SK-N-SH treated with all-trans-retinoic acid at 6 μM for 48 hours (cell line): ENCODE data around the gene CYBC1.

ENCODE experiments used
- ATAC-seq: fragments of 200-7000 bp; cut with Tn5 transposase; 3 replicates; pipeline ENCODE4 v1.9.1; 2020; ENCODE audit warnings: mild to moderate bottlenecking, moderate library complexity
- ARNTL ChIP-seq: fragments of 450-650 bp; formaldehyde crosslinking; IDR thresholded peaks from 2 replicates; pipeline ENCODE4 v1.5.0; 2020; ENCODE audit warnings: low read depth, mild to moderate bottlenecking, moderate library complexity, borderline replicate concordance
- BACH2 ChIP-seq: fragments of 250-450 bp; sonication (Bioruptor Pico); IDR thresholded peaks from 2 replicates; pipeline ENCODE4 v1.9.0; 2021; ENCODE audit warnings: mild to moderate bottlenecking, borderline replicate concordance
- CSDC2 ChIP-seq: fragments of 250-450 bp; sonication (Bioruptor Pico); IDR thresholded peaks from 2 replicates; pipeline ENCODE4 v1.5.0; 2020; ENCODE audit warnings: mild to moderate bottlenecking, moderate library complexity
- ESRRG ChIP-seq: fragments of 250-450 bp; sonication (Bioruptor Pico); IDR thresholded peaks from 2 replicates; pipeline ENCODE4 v1.6.1; 2021; ENCODE audit warnings: mild to moderate bottlenecking
- GLIS3 ChIP-seq: fragments of 250-450 bp; sonication (Bioruptor Pico); IDR thresholded peaks from 2 replicates; pipeline ENCODE4 v1.5.0; 2020; ENCODE audit warnings: mild to moderate bottlenecking, moderate library complexity
- ISL1 ChIP-seq: fragments of 250-450 bp; sonication (Bioruptor Pico); IDR thresholded peaks from 2 replicates; pipeline ENCODE4 v2.1.2; 2022; ENCODE audit warnings: mild to moderate bottlenecking, moderate library complexity
- OSR1 ChIP-seq: fragments of 250-450 bp; sonication (Bioruptor Pico); IDR thresholded peaks from 2 replicates; pipeline ENCODE4 v1.8.0; 2022; ENCODE audit warnings: moderate library complexity, mild to moderate bottlenecking, inconsistent platforms
- PPARA ChIP-seq: fragments of 250-450 bp; sonication (Bioruptor Pico); IDR thresholded peaks from 2 replicates; pipeline ENCODE4 v1.5.0; 2020; ENCODE audit warnings: mild to moderate bottlenecking, borderline replicate concordance
- RARB ChIP-seq: fragments of 250-450 bp; sonication (Bioruptor Pico); IDR thresholded peaks from 2 replicates; pipeline ENCODE4 v1.8.0; 2021; ENCODE audit warnings: mild to moderate bottlenecking, moderate library complexity
- SNAI2 ChIP-seq: fragments of 250-450 bp; sonication (Bioruptor Pico); IDR thresholded peaks from 2 replicates; pipeline ENCODE4 v1.5.0; 2020; ENCODE audit warnings: mild to moderate bottlenecking, moderate library complexity
- TCF4 ChIP-seq: fragments of 250-450 bp; sonication (Bioruptor Pico); IDR thresholded peaks from 2 replicates; pipeline ENCODE4 v1.8.0; 2021; ENCODE audit warnings: mild to moderate bottlenecking, moderate library complexity, borderline replicate concordance
- ZC3H10 ChIP-seq: fragments of 250-450 bp; sonication (Bioruptor Pico); IDR thresholded peaks from 2 replicates; pipeline ENCODE4 v1.5.1; 2021; ENCODE audit warnings: mild to moderate bottlenecking, moderate library complexity
- ZFP30 ChIP-seq: fragments of 450-650 bp; formaldehyde crosslinking; IDR thresholded peaks from 2 replicates; pipeline ENCODE4 v1.5.0; 2022; ENCODE audit warnings: mild to moderate bottlenecking, moderate library complexity
- ZNF565 ChIP-seq: fragments of 450-650 bp; formaldehyde crosslinking; conservative IDR thresholded peaks from 2 replicates; pipeline ENCODE4 v1.5.0; 2020; ENCODE audit warnings: low read depth, mild to moderate bottlenecking, moderate library complexity
- ZNF8 ChIP-seq: fragments of 450-650 bp; formaldehyde crosslinking; IDR thresholded peaks from 2 replicates; pipeline ENCODE4 v1.5.0; 2020; ENCODE audit warnings: mild to moderate bottlenecking, moderate library complexity
- TF ChIP-seq, protein P1 (sequence below): fragments of 250-450 bp; sonication (Bioruptor Pico); IDR thresholded peaks from 2 replicates; pipeline ENCODE4 v1.5.0; 2020; ENCODE audit warnings: mild to moderate bottlenecking, moderate library complexity
- TF ChIP-seq, protein P2 (sequence below): fragments of 250-450 bp; sonication (Bioruptor Pico); IDR thresholded peaks from 2 replicates; pipeline ENCODE4 v1.5.1; 2020; ENCODE audit warnings: low read depth, mild to moderate bottlenecking, moderate library complexity
- TF ChIP-seq, protein P3 (sequence below): fragments of 250-450 bp; sonication (Bioruptor Pico); IDR thresholded peaks from 2 replicates; pipeline ENCODE4 v1.8.0; 2021; ENCODE audit warnings: low read depth, mild to moderate bottlenecking, moderate library complexity, borderline replicate concordance

Gene CYBC1

DNA sequence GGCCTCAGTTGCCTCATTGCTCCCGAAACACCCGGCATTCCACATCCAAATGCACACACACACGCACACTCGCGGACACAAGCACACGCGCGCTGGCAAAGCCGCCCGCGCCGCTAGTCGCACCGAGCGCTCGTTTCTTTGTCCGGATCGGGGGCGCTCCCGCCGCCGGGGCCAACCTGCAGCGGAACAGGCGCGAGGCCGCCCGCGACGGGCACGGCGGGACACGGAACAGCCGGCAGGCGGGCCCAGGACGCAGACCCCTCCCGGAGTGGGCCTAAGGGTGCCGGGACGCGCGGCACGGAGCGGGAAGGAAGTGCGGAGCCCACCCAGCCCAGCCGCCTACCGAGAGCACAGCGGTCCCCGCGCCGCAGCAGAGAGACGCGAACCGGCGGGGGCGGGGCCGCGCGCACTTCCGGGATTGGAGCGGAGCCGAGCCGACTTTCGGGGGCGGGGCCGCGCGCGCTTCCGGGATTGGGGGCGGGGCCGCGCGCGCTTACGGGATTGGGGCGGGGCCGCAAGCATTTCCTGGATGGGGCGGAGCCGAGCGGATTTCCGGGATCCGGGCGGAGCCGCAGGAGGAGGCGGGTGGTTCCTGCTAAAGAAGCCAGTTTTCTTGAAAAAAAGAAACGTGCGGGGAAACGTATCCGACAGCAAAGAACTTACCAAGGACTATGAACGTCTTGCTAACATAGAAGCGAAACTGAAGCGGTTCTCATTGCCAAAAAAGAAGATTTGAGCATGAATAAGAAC, at the start of gene CYBC1:
TSS of gene CYBC1 (minus strand) at position 396 of the 750 bp plus-strand sequence. CDS start 1,498 bp downstream, outside the sequence.
- ATAC-seq = peak; percentile 94
- TF ChIP-seq SNAI2 (CRISPR knock-in tag) (no peak), ZNF565 (0 out of 2 replicates have a peak, but pooled peaks have one; percentile 17), BACH2 (CRISPR knock-in tag) (no peak)
- TF ChIP-seq, protein P1, sequence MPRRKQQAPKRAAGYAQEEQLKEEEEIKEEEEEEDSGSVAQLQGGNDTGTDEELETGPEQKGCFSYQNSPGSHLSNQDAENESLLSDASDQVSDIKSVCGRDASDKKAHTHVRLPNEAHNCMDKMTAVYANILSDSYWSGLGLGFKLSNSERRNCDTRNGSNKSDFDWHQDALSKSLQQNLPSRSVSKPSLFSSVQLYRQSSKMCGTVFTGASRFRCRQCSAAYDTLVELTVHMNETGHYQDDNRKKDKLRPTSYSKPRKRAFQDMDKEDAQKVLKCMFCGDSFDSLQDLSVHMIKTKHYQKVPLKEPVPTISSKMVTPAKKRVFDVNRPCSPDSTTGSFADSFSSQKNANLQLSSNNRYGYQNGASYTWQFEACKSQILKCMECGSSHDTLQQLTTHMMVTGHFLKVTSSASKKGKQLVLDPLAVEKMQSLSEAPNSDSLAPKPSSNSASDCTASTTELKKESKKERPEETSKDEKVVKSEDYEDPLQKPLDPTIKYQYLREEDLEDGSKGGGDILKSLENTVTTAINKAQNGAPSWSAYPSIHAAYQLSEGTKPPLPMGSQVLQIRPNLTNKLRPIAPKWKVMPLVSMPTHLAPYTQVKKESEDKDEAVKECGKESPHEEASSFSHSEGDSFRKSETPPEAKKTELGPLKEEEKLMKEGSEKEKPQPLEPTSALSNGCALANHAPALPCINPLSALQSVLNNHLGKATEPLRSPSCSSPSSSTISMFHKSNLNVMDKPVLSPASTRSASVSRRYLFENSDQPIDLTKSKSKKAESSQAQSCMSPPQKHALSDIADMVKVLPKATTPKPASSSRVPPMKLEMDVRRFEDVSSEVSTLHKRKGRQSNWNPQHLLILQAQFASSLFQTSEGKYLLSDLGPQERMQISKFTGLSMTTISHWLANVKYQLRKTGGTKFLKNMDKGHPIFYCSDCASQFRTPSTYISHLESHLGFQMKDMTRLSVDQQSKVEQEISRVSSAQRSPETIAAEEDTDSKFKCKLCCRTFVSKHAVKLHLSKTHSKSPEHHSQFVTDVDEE (CRISPR knock-in tag) = no peak; the same call in 1 of the 2 replicates

DNA sequence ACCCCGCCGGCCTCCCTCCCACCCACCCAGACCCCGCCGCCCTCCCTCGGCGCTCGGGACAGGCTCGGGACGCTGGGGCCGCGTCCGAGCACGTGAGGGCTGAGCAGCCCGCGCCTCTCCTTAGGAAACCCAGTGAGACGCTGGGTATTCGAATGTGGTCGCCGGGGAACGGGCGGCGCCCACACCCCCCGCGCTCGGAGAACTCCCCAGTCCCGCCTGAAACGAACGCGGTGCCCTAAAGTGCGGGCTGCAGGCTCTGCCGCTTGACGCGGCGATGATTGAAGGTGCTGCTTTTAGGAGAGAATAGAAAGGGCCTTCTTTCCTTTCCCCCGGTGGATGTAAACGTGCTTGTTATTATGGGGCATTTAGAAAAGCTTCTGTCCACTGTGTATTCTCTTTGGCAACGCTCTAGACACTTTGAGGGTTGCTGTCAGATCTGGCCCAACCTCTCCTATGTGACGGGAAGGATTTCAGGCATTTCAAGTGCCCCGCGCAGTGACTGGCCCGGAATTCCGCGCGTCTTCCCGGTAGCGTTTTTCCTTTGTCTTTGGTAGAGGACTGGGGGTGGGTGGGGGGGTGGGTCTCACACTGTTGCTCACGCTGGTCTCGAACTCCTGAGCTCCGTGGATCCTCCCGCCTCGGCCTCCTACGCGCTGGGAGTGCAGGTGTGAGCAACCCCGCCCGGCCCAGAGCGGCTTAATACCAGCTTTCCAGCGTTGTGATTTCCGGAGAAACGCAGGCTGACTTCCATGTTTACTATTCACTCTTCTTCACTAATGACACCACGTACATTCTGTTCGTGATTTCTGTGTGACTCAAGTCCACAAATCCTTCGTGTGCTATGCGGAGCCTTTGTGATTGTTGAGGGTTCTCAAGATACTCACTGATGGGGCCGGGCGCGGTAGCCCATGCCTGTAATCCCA, 47.2 kb upstream of the CYBC1 start:
- TF ChIP-seq ARNTL (CRISPR knock-in tag) = no peak
- TF ChIP-seq ESRRG (CRISPR knock-in tag) = no peak
- no peak for TF ChIP-seq ZNF8 (CRISPR knock-in tag)
- TF ChIP-seq CSDC2 (CRISPR knock-in tag) = no peak
- no peak for TF ChIP-seq ZFP30 (CRISPR knock-in tag)
- no peak for TF ChIP-seq RARB
- no peak for TF ChIP-seq GLIS3 (CRISPR knock-in tag)
- TF ChIP-seq, protein P1 (CRISPR knock-in tag) = no peak
- no peak for TF ChIP-seq PPARA (CRISPR knock-in tag)
- no peak for TF ChIP-seq ZNF565
- TF ChIP-seq, protein P2, sequence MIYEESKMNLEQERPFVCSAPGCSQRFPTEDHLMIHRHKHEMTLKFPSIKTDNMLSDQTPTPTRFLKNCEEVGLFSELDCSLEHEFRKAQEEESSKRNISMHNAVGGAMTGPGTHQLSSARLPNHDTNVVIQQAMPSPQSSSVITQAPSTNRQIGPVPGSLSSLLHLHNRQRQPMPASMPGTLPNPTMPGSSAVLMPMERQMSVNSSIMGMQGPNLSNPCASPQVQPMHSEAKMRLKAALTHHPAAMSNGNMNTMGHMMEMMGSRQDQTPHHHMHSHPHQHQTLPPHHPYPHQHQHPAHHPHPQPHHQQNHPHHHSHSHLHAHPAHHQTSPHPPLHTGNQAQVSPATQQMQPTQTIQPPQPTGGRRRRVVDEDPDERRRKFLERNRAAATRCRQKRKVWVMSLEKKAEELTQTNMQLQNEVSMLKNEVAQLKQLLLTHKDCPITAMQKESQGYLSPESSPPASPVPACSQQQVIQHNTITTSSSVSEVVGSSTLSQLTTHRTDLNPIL = no peak
- peak; percentile 9; the same call in 2 of the 3 replicates for ATAC-seq

DNA sequence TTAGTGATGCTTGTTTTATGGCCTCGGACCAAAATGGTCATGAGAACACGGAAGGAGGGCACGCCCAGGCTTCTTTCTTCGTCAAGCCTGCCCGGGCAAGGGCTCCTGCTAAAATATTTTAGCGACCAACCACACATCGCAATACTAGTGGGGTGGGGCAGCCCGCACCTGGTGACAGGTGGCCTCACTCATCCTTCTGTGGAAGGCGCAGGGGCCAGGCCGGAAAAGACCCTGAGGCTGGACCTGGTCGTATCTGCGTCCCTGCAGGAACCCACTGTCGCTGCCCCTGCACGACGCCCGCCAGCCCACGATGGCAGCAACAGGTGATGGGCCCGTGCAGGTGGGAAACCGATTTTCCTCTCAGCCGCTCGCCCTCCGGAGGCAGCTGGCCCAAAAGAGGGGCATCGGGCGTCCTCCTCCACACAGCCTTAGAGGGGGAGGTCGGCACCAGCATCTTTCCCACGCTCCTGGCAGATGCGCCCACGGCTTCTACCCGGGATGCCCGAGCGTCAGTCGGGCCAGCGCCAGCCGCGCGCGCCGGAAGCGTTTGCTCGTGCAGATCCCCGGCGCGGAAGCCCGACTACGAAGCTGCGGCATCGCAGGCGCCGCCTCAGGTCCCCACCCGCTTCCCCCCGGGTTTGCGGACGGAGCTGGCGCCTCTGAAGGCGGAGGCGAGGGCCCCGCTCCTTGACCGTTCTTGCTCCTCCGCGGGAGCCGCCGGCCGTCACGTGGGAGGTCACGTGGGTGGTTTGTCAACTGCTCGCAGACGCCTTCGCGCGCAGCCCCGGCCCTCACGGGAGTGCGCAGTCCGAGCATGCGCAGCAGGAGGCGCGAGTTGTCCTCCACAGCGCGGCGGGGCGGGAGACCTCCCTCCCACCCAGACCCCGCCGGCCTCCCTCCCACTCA, 46.2 kb upstream of the CYBC1 start:
- ATAC-seq = peak; percentile 51
- TF ChIP-seq TCF4 (no peak), ZNF8 (CRISPR knock-in tag) (no peak), ZFP30 (CRISPR knock-in tag) (no peak), ZC3H10 (CRISPR knock-in tag) (no peak), CSDC2 (CRISPR knock-in tag) (0 out of 2 replicates have a peak, but pooled peaks have one; percentile 27), OSR1 (CRISPR knock-in tag) (no peak), BACH2 (CRISPR knock-in tag) (no peak), ISL1 (CRISPR knock-in tag) (no peak), ESRRG (CRISPR knock-in tag) (no peak)
- TF ChIP-seq, protein P1 (CRISPR knock-in tag) = 0 out of 2 replicates have a peak, but pooled peaks have one; percentile 28
- TF ChIP-seq, protein P2 = no peak
- TF ChIP-seq, protein P3, sequence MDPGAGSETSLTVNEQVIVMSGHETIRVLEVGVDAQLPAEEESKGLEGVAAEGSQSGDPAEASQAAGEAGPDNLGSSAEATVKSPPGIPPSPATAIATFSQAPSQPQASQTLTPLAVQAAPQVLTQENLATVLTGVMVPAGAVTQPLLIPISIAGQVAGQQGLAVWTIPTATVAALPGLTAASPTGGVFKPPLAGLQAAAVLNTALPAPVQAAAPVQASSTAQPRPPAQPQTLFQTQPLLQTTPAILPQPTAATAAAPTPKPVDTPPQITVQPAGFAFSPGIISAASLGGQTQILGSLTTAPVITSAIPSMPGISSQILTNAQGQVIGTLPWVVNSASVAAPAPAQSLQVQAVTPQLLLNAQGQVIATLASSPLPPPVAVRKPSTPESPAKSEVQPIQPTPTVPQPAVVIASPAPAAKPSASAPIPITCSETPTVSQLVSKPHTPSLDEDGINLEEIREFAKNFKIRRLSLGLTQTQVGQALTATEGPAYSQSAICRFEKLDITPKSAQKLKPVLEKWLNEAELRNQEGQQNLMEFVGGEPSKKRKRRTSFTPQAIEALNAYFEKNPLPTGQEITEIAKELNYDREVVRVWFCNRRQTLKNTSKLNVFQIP = no peak
